Glomerular visceral epithelial cell (primary cell): ENCODE measurements around the gene TENM4.
A peak's percentile ranks its signal among the peaks of the same experiment; 100 is the strongest.
"Not testable (repeated sequence)": the region's sequence is repeated elsewhere in the genome, so short reads cannot be mapped to it uniquely, and the experiment has no call there.

Experiments
- DNase-seq: peaks from one replicate; pipeline ENCODE4 v3.0.0-alpha.2; 2016; ENCODE audit errors: extremely low spot score

Gene TENM4

DNA sequence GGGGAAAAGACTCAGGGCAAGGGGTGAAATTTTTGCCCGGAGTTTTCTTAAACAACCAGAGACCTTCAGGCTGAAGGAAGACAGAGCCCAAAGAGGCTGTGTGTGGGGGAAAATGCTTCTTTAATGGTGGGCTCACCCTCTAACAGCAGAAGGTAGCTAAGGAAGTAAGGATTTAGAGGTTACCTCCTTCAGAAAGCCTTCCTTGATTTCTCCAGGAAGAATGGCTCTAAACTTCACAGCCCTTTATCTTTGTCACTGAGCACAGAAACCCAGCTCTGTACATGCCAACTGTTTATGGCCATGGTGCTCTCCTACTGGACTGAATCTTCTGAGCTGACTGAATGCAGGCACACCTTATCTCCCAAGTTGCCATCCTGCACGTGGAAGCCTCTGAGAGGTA, 196.0 kb downstream of the TENM4 start:
- no peak for DNase-seq

DNA sequence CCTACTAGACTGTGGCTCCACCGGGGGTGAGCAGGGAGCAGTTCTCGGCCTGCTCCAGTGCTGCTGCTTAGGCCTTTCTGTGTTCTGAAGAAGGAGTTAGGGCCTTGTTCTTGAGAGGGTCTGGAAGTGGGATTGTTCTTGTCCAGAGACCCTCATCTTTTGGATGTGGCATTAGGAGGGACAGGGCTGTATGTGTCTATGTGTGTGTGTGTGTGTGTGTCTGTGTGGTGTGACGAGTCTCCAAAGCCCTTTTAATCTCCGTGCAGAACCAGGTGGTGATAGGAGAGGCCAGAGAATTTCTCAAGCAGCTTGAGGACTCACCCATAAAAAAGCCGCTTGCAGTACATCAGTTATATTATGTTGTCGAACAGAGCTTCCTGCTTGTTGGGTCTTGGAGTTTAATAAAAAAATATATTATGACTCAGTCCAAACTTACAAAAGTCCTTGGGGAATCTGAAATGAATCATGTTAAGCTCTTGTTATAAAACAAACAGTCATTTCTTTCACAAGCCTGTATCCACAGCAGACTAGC, 196.5 kb downstream of the TENM4 start:
- DNase-seq: peak; percentile 66

DNA sequence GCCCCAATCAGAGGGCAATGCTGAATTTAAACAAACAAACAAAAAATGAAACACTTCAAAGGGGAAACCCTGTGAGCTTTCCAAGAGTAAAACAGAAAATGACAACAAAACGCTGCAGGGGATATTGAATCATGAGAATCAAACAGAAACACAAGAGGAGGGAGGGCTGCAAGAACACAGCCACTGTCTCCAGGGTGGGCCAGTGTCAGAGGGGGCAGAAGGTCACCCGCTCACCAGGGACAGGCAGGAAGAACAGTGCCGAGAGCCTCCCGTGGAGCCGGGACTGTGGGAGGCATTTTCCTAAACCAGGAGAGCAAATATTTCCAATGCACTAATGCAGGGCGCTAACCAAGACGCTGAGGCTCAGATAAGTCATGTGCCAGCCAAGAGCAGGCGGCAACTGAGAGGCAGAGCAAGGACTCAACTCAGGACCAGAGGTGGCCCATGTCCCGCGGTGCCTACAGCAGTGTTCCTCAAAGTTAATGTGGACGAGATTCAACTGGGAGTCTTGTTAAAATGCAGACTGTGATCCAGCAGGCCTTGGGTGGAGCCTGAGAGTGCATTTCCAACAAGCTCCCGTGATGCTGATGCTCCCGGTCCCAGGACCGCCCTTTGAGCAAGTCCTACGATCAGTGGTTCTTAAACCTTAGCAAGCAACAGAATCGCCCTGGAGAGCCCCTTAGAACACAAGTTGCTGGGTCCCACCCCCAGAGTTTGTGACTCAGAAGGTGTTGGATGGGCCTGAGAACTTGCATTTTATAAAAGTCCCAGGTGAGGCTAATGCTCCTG, 197.2 kb downstream of the TENM4 start:
- DNase-seq: no peak

DNA sequence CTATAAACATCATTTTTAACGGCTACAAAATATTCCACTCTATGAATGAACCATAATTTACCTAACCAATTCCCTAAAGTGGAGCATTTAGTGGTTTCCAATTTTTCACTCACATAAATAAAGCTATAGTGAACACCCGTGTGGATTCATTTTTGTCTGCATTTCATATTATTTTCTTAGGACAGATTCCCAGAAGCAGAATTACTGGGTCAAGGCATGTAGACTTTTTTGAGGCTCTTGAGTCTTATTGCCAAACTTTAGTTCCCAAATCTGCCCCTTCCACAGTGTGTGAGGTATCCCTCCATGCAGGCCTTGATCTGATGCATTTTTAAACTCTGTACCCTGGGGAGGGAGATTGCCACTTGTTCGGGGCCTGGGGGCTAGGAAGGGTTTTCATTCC, 198.2 kb downstream of the TENM4 start:
- no peak for DNase-seq

DNA sequence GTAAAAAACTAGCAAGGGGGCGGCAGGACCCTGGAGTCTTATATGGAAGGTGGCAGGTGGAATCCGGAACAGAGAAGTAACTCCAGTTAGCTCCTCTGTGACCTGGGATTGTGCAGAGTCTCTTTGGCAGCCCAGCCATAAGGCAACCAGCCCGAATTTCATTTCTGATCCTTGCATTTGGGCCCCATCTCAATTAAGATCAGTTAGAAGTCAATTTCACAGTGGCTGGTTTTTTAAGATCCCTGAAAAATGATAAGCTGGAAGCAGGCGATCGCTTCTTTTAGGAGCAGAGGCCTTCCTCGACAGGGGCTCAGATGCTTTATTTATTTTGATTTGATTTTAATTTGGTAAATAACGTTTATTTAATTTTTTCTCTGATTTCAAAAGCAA, 199.0 kb downstream of the TENM4 start:
- no peak for DNase-seq

DNA sequence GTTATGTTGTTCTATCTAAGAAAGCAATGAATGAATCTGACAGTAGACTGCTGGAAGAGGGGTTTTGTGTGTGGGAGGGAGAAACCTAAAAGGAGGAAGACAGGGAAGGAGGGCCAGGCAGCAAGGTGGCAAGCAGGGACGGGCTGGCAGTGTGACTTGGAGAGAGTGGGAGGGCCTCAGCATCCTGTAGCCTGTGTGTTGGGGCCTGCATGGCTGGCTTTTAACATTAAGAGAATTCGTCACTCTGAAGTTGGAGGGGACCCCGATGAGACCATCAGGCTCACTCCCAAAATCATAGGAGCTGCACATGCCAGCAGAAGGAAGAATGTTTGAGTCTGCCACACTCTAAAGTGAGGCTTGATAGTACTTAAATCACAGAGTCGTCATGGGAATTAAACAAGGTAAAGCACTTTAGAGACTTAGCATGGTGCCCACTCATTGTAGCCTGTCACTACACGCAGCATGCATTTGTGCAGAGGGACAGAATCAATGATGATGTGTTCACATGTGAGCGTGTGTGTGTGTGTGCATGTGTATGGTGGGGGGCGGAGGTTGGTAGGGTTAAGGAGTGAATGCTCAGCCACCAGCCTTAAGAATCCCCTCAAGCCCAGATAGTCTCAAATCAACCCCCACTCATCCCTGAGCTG, 199.5 kb downstream of the TENM4 start:
- DNase-seq: no peak

DNA sequence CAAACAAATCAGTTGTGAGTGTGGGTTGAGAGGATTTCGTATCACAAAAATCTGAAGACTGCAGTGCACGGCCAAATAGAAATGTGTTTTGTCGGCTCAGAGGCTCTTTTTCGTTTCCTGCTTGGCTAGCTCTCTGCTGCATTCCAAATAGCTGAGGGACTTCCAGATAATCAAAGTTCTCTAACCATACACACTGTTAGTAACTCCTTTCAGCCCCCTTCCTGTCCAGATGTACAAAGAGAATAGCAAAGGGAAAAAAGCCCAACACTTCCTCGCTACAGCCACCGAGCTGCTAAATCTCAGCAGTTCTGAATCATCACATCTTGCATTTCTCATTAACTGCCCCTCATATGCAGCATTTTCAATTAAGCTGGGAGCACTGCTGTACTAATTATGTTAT, 203.1 kb downstream of the TENM4 start:
- peak; percentile 71 for DNase-seq

DNA sequence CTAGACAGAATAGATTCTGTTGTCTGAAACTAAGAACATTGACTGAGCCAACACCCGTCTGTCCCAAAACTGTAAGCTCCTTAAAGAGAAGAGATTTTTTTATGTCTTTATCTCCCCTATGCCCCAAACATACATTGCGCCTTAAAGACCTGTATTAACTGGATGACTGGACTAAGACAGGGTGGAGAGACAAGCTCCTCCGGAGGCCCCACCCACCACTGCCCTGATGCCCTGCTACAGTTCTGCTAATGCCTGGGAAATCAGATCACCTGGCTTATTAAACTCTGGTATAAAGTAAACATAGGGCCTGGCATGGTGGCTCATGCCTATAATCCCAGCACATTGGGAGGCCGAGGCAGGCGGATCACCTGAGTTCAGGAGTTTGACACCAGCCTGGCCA, 203.7 kb downstream of the TENM4 start:
- no peak for DNase-seq

DNA sequence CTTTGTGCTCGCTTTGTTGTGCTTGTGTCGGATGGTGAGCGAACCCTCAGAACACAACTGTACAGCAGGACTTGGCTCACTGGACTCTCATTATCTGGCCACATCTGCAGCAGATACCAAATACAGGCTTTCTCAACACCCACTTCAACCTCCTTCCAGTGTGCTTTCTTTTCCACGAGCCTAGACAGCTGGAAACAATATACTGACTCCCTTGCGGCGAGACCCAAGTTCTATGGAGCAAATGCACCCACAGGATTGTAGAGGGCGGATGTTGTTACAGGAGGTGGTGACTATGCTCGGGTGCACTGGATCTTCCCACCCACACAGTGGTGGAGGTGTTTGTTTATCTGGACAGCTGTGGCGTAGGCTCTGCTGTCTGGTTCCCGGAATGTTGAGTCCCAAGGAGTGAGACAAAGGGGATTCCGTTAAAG, 204.3 kb downstream of the TENM4 start:
- peak; percentile 85 for DNase-seq

DNA sequence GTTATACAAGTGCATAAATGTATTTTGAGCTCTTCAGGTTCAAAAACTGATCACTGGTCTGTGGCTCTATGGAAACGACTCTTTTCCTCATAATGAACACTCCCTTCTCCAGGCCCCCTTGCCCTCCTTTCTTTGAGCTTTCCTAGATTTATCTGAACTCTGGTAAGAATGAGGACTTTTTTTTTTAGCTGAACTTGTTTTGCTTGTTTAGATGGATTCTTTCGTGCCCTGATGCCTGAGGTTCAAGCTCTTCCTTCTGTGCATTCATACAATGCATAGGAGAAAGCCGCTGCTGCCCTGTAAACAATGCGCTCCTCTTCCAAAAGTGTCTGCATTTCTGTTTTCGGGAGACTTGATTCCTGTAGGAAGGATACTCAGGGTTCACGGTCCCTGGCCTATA, 205.1 kb downstream of the TENM4 start:
- no peak for DNase-seq

DNA sequence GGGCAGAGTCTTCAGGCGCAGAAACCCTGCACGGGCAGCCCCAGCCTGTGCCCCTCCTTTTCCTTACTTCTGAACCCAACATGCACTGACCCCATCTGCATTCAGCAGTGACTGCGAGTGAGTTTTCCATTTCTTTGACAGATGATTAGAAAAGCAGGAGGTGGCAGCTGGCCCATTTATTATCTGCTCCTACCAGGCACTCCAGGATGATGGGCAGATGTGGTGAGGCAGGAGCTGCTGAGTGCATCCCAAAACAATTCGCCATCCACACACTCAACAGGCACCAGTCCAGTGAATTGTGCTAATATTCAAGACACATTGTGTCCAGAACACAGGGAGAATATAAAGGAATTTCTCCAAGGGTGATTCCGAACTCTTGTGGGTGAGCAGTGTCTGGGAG, 208.5 kb downstream of the TENM4 start:
- DNase-seq: no peak

DNA sequence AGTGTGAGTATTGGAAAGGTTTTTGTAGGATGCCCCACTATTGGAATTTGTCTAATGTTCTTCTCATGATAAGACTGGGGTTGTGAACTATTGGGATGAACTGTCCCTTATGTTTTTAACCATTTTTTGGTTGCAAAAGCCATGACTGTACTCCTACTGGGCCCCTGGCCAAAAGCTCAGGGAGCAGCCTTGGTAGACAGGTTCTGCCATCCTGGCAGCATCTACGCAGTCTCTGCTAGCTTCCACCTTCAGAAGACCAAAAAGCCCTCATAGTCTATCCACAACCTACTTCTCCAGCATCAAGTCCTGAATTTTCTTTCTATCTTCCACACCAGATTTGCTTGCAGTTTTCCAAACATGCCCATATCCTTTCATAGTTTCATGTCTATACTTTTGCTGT, 211.8 kb downstream of the TENM4 start:
- DNase-seq: no peak

DNA sequence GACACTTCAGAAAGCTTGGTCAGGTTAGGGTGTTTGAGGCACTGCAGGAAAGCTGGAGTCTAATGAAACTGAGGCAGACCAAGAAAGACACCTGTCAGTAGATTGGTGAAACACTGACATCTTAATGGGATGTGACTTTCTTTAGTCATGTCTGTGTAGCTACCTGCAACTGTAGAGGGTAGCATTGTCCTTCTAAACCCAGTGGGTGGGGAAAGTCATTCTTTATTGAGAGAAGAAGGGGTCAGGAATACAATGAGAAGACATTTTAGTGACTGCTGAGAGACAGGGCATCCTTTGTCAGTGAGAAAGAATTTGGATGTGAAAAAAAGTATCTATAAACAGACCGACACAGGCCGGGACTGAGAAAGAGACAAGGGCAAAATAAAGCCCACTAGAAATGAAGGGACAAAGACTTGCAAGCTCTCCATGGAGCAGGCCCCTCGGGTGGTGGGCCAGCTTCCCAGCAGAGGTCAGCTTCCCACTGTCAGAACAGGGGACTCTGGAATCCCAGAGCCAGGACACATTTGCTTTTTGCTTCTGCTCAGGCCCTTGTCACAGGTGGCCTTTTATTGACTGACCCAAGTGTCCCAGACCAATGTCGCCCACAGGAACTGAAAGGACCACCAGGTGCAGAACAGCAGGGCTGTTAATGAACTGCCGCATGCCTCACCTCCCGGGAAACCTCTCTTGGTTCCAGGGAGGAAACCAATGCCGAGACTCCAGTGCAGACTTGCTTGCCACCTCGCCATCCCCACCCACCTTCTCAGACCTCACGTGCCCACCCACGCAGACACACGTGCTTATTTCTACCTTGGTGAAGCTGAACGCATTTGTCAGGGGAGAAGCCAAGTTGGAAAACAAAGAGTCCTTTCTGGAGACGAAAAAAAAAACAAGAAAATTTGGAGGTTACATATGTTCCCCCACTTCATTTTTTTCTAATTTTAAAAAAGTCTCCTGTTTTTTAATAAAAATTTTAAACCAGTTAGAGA, 212.8 kb downstream of the TENM4 start:
- no peak for DNase-seq

DNA sequence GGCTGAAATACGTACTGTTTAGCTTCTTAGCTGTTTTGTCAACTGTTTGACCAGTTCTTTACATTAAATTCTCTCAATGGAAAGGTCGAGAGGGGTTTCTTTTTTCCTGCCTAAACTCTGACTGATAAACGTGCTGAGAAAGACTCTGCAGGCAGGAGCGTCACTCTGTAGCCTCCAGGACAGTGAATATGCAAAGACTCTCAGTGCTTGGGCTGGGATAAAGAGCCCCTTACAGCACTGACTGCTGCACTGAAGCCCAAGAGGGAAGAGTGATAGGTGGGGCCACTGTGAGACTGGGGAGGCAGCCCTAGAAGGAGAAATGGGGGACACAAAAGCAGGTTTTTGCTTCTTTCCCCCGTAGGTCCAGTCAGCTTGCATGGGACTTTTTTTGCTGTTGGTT, 213.5 kb downstream of the TENM4 start:
- DNase-seq: no peak

DNA sequence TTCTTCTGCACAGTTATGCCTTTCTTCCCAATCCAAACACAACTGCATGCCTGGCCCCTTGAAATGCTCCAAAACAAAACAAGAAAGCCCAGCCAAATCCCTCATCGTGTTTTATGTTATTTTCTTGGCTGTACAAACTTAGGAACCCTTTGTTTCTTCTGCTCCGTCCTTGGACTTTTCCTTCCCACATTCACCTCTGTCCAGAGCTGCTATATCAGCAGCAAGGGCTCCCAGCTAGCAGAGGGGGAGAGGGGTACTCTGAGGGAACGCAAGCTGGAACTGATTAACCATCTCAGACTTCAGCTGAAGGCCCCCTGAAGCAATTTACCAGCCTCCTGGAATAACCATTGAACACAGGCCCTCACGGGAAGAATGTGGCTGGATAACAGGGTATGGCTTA, 214.7 kb downstream of the TENM4 start:
- no peak for DNase-seq

DNA sequence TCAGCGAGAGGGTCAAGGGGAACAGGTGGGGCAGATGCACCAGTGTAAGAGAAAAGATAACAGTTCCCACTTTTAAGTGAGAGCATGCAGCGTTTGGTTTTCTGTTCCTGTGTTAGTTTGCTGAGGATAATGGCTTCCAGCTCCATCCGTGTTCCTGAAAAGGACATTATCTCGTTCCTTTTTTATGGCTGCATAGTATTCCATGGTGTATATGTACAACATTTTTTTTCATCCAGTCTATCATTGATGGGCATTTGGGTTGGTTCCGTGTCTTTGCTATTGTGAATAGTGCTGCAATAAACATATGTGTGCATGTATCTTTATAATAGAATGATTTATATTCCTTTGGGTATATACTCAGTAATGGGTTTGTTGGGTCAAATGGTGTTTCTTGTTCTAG, 218.7 kb downstream of the TENM4 start:
- not testable (repeated sequence) for DNase-seq

DNA sequence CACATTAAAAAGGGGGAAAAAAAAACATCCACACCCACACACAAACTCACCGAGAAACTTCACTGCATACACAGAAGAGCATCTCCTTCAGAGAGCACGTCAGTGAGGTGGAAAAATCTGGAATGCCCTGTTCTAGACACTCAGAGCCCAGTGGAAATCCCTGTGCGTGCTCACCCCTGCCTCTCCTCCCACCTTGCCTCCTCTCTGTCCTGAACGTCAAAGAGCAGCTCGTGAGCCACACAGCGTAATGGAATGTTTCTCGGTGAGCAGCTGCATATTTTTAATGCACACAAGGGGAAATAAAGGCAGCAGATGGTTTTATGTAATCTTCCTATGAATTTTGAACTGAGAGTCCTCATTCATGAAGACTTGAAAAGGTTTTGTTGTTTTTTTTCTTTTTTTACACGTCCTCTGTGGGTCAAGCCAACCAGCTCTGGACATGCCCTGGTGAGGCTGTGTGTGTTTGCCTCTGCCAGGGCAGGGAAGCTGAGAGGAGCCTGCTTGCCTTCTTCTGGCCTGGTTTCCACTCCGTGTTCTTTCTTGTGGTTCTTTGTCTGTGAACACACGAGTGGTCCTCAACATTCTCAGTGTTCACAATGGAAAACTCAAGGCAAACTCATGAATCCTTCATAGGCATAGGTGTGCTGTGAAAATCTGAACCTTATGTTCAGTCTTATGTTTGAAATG, 219.2 kb downstream of the TENM4 start:
- DNase-seq: no peak

DNA sequence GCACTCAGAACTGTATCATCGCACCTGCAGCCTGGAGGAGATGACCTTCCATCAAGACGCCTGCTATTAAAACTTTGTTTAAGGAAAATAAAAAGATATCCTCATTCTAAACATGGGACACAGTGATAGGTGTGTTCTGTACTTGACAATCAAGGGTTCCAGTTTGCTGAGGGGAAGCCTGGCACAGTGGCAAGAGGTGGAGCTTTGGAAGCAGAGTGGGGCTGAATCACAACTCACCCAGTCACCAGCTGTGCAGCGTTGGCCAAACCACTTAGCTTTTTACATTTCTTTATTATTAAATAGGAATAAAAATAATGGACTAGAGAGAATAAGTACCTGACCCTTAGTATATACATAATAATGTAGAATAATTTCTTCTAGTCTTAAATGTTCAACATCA, 220.7 kb downstream of the TENM4 start:
- DNase-seq: no peak

DNA sequence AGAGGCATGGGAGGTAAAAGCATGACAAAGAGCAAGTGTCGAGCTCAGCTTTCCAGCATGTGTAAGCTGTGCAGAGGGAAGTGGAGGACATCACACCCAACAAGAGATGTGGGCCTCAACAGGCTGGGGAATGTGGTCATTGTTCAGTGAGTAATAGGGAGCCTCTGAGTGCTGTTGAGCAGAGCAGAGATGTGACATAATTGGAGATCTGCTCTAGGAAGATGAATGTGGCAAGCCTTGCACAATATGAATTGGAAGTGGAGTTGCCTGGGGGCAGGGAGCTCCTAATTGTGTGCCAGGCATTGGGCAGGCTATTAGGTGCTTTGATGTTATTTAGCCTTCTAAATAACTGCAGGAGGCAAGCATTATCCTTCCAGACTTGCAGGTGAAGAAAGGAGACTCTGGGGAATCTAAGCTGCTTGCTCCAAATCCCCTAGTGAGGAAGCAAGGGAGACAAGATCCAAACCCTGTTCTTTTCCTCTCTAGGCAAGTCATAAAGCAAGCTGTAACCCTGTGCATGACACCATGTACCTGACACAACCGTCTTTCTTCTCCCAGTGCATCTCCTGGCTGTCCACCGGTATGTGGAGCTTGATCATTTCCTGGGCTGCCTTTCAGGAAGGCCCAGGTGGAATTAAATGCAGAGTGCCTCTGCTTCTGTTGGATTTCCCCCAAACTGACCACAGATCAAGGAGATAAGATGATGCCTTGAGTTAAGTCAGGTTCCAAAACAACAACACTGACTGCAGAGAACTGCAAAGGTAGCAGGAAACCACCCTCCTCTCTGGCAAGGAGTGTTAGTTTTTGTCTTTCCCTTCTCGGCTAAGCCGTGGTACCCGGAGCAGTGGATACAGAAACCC, 221.4 kb downstream of the TENM4 start:
- no peak for DNase-seq

DNA sequence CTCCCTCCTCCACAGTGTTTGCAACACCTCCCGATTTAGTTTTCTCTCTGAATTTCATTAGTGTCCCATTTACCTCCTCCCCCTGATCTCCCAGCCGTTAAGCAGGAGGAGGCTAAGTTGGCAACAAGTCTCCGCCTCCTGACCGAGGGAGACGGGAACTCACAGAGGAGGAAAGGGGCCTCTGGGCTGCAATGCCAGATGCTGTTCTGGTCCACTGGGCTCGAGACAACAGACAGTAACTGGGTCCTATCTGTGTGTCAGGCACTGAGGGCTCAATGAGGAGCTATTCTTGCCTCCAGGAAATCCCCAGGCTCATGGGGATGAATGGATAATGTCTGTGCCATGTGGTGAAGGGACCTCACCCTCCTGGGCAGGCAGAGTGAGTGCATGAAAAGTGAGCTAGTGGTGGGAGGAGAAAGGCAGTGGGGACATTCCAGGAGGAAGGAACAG, 228.1 kb downstream of the TENM4 start:
- DNase-seq: peak; percentile 85
